Measurements from ENCODE around the gene TEX19.

Gene TEX19

GRCh38 chr17:82321947-82322466 lies 37.0 kb upstream of the TEX19 start:
- DNase-seq (ENCODE audit: low read depth) = no peak

DNA sequence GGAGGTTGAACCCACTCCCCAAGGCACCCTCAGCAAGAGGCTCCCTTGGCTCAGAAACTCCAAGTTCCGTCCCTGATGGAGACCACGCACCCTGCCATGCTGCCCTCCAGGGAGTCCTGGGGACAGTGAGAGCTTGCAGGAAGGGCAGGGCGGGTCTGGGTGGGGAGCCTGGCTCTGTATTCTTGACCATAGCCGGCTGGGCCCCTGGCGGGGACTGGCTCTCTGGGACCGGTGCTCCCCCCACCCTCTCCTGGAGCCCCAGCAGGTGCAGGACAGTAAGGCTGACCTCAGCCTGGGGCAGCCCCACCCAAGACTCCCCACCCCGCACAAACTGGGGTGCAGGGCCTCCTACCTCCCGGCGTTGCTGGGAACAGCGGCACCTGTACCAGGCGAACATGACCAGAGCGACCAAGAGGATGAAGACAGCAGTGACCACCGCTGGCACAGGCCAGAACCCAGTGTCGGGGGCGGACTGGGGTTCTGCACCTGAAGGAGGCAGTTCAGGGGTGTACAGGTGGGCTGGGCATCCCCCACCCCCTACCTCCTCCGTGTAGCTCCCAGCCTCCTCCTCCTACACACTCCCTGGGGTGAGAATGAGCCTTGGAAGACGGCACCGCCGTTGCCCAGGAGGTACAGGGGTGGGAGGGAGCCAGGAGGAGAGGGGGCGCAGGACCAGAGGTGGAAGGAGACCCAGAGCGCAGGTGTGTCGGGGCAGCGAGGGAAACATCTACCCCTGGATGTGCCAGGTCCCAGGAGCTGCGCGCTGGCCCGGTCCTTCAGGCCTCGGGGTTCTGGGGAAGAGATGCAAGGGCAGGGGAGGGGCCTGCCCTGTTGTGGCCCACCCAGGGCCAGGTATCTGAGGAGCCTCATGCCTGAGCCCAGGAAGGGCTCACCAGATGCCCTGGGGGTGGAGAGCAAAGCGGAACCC lies 36.3 kb upstream of the TEX19 start:
- DNase-seq (ENCODE audit: low read depth) = no peak

DNA sequence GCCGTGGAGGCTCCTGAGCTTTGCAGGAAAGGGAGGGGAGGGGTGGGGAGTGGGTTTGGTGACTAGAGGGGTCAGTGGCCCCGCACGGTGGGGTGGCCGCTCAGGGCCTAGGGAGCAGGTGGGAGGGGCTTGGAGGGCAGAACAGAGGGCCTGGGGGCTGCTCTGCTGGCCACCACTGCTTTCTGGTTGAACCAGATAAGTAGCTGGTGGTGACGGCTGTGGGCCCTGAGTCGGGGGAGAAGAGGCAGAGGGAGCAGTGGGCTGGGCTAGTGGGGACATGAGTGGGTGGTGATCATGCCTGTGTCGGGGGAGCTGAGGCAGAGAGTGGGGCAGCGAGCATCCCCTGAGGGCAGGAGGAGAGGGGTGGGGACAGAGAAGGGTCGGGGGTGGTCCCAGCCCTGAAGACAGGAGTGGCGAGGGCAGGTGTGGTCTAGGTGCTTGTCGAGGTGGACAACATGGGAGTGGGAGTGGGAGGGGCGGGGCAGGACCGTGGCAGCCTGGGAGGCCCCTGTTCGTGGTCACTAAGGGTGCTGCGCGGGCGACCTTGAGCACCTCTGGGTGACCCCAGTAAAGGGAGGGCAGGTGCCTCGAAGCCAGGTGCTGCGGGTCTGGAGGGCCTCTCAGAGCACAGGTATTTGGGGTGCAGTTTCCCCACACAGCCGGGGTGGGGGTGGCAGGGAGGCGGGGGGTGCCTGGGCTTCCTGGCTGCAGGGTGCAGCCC lies 35.4 kb upstream of the TEX19 start:
- no peak for DNase-seq (ENCODE audit: low read depth)

DNA sequence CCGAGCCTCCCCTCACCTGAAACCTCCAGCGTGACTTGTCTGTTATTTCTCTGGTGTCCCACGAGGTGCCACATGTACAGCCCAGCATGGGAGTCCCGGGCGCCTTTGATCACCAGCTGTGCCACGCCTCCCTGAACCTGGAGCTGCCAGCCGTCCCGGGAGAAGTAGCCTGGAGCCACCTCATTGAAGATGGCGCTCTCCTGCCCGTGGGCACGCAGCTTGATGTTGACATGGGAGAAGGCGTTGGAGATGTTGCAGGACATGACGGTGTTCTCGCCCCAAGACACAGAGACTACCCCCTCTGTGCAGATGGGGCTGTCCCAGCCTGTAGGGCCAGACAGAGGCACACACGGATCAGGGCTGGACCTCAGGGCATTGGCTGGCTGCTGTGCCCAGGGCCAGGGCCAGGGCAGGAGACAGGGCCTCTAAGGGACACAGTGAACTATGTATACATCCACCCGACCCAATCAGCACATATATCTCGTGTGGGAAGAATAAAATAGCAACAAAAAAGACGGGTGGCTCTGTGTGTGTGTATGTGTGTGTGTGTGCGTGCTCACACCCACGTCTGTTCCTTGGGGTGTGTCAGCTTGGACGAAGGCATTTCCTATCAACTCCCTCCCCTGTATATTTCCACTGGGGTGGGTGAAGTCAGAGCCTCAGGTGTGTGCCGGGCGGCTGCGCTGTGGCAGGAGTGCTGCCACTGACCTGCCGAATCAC lies 34.3 kb upstream of the TEX19 start:
- no peak for DNase-seq (ENCODE audit: low read depth)

DNA sequence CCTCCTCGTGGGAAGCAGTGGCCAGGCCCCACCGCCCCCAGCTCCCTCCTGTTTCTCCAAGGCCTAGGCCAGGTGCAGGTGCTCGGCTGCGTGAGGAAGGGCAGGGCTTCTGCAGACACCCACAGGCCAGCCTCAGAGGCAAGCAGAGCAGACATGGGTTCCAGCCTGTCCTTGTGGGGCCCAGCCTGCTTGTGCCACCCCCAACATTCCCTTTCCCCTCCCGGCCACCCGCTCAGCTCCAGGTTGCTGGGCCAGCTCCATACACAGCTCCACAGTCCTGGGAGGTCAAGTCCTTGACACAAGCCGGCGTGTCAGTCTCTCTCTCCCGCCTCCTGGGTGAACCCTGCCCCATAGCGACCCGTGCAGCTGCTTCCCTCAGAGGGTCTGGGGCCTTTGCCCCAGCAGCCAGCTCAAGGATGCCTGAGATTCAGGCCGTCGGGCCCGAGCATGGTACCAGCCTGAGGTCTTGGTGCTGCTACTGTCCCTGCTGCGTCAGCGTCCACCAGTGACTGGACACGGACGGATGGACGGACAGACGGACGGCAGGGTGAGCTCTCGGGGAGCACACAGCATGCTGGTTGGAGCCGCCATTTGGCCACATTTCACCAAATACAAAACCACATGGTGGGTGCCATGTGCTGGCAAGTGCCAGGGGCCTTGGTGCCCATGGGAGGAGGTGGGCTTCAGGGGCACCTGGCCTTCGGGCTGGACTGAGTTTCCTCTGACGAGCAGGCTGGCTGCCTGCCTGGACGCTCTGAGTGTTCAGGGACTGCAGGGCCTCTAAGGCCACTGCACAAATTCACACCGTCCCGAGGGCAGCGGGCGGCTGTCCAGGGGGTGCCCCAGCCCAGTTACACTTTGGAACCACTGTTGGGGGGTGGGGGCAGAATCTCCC lies 33.5 kb upstream of the TEX19 start:
- DNase-seq (ENCODE audit: low read depth) = no peak

DNA sequence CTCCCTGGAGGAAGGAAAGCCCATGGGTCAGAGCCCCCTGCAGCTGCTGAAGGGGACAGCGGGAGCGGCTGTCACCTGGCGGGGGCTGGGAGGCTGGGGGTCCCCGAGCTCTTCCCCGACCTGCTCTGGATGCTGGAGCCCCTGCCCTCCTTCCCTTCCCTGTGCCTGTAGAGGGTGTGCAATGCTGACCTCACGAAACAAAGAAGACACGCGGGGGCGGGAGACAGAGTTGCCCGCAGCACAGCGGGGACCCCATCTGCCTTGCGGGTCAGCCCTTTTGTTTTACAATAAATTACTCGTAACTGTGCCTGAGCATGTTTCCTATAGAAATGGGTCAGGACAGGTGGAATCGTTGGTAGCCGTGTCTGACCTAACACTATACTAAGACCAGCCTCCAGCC lies 31.8 kb upstream of the TEX19 start:
- DNase-seq (ENCODE audit: low read depth) = no peak

DNA sequence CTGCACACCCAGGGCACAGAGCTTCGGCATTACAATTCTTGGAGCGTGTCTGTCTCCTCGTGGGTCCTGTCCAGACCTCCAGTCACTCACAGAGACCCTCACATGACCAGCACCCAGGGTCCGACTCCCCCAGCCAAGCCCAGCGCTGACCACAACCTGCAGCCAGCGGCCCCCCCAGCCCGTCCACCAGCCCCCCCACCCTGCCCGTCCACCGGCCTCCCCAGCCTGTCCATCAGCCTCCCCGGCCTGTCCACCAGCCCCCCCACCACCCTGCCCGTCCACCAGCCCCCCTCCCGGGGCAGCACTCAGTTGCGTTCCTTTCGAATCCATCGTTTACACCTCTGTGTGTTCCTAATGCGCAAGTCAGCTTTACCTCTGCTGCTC lies 31.3 kb upstream of the TEX19 start:
- DNase-seq (ENCODE audit: low read depth) = no peak

GRCh38 chr17:82328141-82328993 lies 30.7 kb upstream of the TEX19 start:
- no peak for DNase-seq (ENCODE audit: low read depth)

DNA sequence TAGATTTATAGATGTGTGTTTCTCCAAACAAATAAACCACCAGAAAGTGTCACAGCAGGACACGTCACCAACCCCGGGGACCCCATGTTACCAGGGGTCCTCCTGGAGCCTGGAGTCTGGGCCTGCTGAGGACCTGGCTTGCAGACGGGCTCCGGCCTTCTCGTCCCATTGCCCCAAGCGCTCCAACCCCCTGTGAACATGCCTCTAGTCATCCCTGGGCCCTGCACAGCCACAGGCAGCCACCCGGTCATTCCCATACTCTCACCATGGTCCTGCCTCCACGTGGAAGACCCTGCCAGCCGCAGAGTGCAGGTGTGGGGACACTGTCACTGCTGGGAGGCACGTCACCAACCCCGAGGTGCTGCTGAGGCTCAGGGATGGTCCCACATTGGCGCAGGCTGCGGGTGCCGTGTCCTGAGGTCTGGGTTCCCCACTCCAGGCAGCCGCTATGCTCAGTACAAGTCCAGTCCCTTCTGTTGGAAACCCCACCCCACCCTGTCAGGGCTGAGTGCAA lies 30.0 kb upstream of the TEX19 start:
- DNase-seq (ENCODE audit: low read depth) = no peak

GRCh38 chr17:82329683-82330321 lies 29.2 kb upstream of the TEX19 start:
- DNase-seq (ENCODE audit: low read depth) = no peak

GRCh38 chr17:82330322-82331239 lies 28.5 kb upstream of the TEX19 start:
- no peak for DNase-seq (ENCODE audit: low read depth)

DNA sequence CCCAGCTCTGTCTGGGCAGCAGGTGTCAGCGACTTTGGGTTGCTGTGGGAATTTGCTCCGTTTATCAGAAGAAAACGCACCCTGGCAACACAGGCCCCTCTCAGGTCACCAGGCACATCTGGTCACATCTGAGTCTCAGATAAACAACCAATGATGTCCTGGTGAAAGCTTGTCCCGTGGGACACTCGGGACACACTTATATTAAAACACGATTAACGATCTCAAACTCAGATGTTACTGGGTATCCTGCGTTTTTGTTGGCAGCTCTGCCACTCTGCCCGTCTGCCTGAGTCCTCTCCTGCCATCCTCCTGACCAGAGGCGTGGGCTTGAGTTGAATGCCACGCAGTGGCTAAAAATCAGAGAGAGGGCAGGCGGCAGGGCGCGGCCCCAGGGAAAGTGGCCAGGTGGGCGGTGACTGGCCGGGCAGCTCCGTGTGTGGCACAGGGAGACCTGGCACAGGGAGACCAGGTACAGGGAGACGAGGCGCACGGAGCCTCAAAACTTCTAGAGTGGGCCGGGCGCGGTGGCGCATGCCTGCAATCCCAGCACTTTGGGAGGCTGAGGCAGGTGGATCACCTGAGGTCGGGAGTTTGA lies 27.6 kb upstream of the TEX19 start:
- no peak for DNase-seq (ENCODE audit: low read depth)

DNA sequence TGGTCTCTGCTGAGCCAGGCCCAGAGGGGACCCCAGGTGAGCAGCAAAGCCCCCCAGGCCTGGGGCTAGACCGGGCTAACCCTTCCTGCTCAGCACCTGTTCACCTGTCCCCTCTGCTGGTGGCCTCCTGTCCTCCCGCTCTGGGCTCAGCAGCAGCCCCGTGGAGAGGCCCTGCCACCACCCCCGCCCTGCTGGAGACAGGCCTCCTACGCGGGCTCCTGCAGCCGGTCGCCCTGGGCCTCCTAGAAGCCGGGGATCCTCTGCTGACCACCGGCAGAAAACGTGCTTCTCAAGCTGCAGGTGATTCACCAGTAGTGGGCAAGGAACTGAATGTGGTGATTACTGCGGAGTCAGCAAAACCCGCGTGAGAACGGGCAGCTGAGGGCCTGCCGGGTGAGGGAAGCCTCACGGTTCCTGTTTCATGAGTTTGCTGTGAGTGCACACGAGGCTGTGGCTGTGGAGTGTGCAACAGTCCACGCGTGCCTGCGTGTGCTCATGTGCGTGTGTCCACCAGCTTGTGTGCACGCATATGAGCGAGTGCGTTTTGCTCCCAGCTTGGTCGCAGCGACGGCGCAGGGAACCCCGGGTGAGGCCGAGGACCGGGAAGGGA lies 26.3 kb upstream of the TEX19 start:
- DNase-seq (ENCODE audit: low read depth) = no peak

- no peak for DNase-seq (ENCODE audit: low read depth)
Measured at GRCh38 chr17:82333279-82334171, 25.5 kb upstream of the TEX19 start, which contains the start of gene SECTM1. SECTM1 (minus strand) TSS chr17:82333766; CDS start chr17:82327240, 6,526 bp downstream.

DNA sequence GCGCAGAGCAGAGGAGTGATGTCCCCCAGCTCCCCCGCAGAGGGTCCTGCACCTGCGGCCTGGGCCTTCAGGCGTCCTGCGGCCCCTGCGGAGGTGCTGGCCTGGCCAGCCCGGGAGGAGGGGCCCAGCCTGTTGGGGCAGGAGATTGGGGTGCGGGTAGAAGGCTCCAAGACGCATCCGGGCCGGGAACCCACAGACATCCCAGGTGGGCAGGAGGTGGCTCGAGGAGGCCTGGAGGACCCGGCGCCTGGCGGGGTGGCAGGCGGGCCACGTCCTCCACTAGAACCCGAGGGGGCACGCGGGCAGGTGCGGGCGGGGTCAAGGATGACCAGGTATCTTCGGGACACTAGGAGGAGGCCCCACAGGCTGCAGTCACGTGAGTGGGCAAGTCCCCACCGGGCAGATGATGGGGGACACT lies 24.8 kb upstream of the TEX19 start:
- no peak for DNase-seq (ENCODE audit: low read depth)

DNA sequence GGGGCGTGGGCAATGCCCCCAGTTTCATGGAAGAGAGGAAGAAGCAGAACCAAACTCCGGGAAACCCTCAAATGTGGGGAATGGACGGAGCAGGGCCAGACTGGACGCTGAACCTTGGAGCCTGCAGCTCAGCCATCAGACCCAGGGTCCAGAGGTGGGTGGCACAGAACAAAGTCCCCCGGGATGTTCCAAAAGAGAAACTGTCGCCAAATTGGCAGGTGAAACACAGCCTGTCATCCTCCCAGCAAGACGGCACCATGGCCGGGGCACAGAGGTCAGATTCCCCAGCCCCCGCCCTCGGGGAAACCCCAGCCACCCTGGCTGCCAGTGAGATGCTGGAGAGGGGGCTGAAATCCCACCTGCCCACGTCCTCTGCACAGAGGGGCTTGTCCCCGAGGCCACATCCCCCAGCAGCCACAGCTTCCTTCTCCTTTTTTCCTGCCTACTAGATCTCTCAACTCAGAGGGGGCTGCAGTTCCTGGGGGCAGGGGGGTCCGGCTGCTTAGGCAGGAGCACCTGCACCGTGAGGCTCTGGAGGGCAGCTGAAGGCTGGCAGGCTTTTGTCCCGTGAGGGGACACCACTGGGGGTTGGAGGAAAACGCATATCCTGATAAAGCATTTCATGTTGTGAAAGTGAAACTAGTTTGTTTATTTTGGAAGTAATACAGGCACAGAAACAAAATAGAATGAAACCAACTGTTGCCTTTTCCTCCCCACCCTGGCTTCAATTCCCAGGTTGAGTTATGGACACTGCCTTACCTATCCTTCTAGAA lies 24.2 kb upstream of the TEX19 start:
- no peak for DNase-seq (ENCODE audit: low read depth)
